GM23338 (cell line): ENCODE results near the gene COL4A1. TPM values are rescaled to one million over a fixed set of nuclear protein-coding genes. Genes with fewer than 3 reads are reported as not detected.

ENCODE experiments used
- ATAC-seq: fragments of 200-7000 bp; cut with Tn5 transposase; 3 replicates; pipeline ENCODE4 v1.9.1; 2020
- DNase-seq: peaks from one replicate; pipeline ENCODE4 v3.0.0-alpha.2; 2015; ENCODE audit warnings: low spot score
- H2AFZ ChIP-seq: fragments of 200-600 bp; sonication (generic); 2 replicates; pipeline ENCODE4 v1.8.0; 2016; ENCODE audit warnings: antibody characterized with exemption, mild to moderate bottlenecking, moderate library complexity
- H3F3A ChIP-seq: fragments of 200-600 bp; sonication (generic); replicated peaks from 2 replicates; pipeline ENCODE4 v1.8.0; 2017; ENCODE audit warnings: antibody characterized with exemption, mixed run types, low read depth
- H3K27ac ChIP-seq: fragments of 200-600 bp; sonication (generic); 2 replicates; pipeline ENCODE4 v1.6.1; 2016; ENCODE audit warnings: low read depth
- H3K27me3 ChIP-seq: fragments of 200-600 bp; sonication (generic); 2 replicates; pipeline ENCODE4 v1.8.0; 2016; ENCODE audit warnings: mild to moderate bottlenecking, mixed run types, moderate library complexity; ENCODE audit not compliant: insufficient read depth
- H3K36me3 ChIP-seq: fragments of 200-600 bp; sonication (generic); 2 replicates; pipeline ENCODE4 v1.8.0; 2016; ENCODE audit warnings: mild to moderate bottlenecking; ENCODE audit not compliant: insufficient read depth
- H3K4me1 ChIP-seq: fragments of 200-600 bp; sonication (generic); 2 replicates; pipeline ENCODE4 v1.8.0; 2016; ENCODE audit warnings: mild to moderate bottlenecking, moderate library complexity; ENCODE audit not compliant: insufficient read depth
- H3K4me2 ChIP-seq: fragments of 200-600 bp; sonication (generic); 2 replicates; pipeline ENCODE4 v1.7.1; 2017; ENCODE audit warnings: mixed run types
- H3K4me3 ChIP-seq: fragments of 200-600 bp; sonication (generic); 2 replicates; pipeline ENCODE4 v1.6.1; 2016; ENCODE audit warnings: mixed run types
- H3K79me2 ChIP-seq: fragments of 200-600 bp; sonication (generic); replicated peaks from 2 replicates; pipeline ENCODE4 v1.8.0; 2017; ENCODE audit warnings: mild to moderate bottlenecking; ENCODE audit not compliant: insufficient read depth
- H3K9me2 ChIP-seq: fragments of 200-600 bp; sonication (generic); 2 replicates; pipeline ENCODE4 v1.8.0; 2017; ENCODE audit not compliant: insufficient read depth
- H4K20me1 ChIP-seq: fragments of 200-600 bp; sonication (generic); replicated peaks from 2 replicates; pipeline ENCODE4 v1.8.0; 2017; ENCODE audit warnings: mild to moderate bottlenecking; ENCODE audit not compliant: insufficient read depth
- H3K27ac Mint-ChIP-seq: 2 replicates; pipeline ENCODE4 v1.8.0; 2020; ENCODE audit warnings: inconsistent platforms, mild to moderate bottlenecking, moderate library complexity, mixed read lengths
- H3K27me3 Mint-ChIP-seq: 3 replicates; pipeline ENCODE4 v1.8.0; 2022; ENCODE audit warnings: low read depth, mild to moderate bottlenecking, moderate library complexity, mixed read lengths, inconsistent platforms; ENCODE audit not compliant: insufficient read depth, poor library complexity
- H3K36me3 Mint-ChIP-seq: 3 replicates; pipeline ENCODE4 v1.8.0; 2021; ENCODE audit warnings: low read depth, mild to moderate bottlenecking, inconsistent platforms, moderate library complexity, mixed read lengths
- H3K4me1 Mint-ChIP-seq: 3 replicates; pipeline ENCODE4 v1.8.0; 2020; ENCODE audit warnings: mild to moderate bottlenecking, inconsistent platforms, mixed read lengths
- H3K4me3 Mint-ChIP-seq: 3 replicates; pipeline ENCODE4 v1.8.0; 2021; ENCODE audit warnings: moderate library complexity, mild to moderate bottlenecking, inconsistent platforms, mixed read lengths
- H3K9me3 Mint-ChIP-seq: 3 replicates; pipeline ENCODE4 v1.8.0; 2020; ENCODE audit warnings: moderate library complexity, mild to moderate bottlenecking, inconsistent platforms, mixed read lengths
- CTCF ChIP-seq, 2 experiments: fragments of 200-600 bp in 1 of 2; sonication (generic) in 1 of 2; conservative IDR thresholded peaks; 2 replicates each; pipeline versions ENCODE4 v1.5.1 to v1.6.1; 2016 to 2017; ENCODE audit warnings: antibody characterized with exemption in 2 of 2, low read depth in 2 of 2, mild to moderate bottlenecking in 2 of 2, moderate library complexity in 1 of 2
- ETS1 ChIP-seq: IDR thresholded peaks from 2 replicates; pipeline ENCODE4 v1.6.1; 2016; ENCODE audit warnings: antibody characterized with exemption
- EZH2 ChIP-seq: fragments of 200-600 bp; sonication (generic); IDR thresholded peaks from one replicate; pipeline ENCODE4 v1.8.0; 2017; ENCODE audit warnings: antibody characterized with exemption, mild to moderate bottlenecking, low read depth; ENCODE audit not compliant: unreplicated experiment
- JUNB ChIP-seq: IDR thresholded peaks from one replicate; pipeline ENCODE4 v1.6.1; 2016; ENCODE audit warnings: antibody characterized with exemption; ENCODE audit not compliant: unreplicated experiment
- NANOG ChIP-seq: IDR thresholded peaks from 2 replicates; pipeline ENCODE4 v1.6.1; 2016; ENCODE audit warnings: antibody characterized with exemption, borderline replicate concordance
- POLR2AphosphoS5 ChIP-seq: IDR thresholded peaks from 2 replicates; pipeline ENCODE4 v1.6.1; 2016; ENCODE audit warnings: antibody characterized with exemption, low read depth
- REST ChIP-seq: IDR thresholded peaks from one replicate; pipeline ENCODE4 v1.6.1; 2018; ENCODE audit warnings: antibody characterized with exemption; ENCODE audit not compliant: unreplicated experiment
- STAT1 ChIP-seq: IDR thresholded peaks from one replicate; pipeline ENCODE4 v1.6.1; 2016; ENCODE audit warnings: antibody characterized with exemption; ENCODE audit not compliant: unreplicated experiment
- ZNF114 ChIP-seq: fragments of 250-450 bp; sonication (Bioruptor Pico); IDR thresholded peaks from 2 replicates; pipeline ENCODE4 v1.5.0; 2020; ENCODE audit warnings: mild to moderate bottlenecking, moderate library complexity
- ZNF462 ChIP-seq: fragments of 250-450 bp; sonication (Bioruptor Pico); IDR thresholded peaks from 2 replicates; pipeline ENCODE4 v1.5.0; 2020; ENCODE audit warnings: mild to moderate bottlenecking, moderate library complexity
- polyA plus RNA-seq: library from polyadenylated mRNA; unstranded; fragments of >200 nt; fragmentation: Nextera tagmentation; extraction: Ambion mirVana; gene quantifications from 2 replicates; pipeline ENCODE4 v1.2.1, GENCODE V29; 2016
- total RNA-seq: library from RNA; depleted of rRNA; stranded (reverse); fragments of >200 nt; shearing (Covaris generic); gene quantifications from 2 replicates; pipeline ENCODE4 v1.2.3, GENCODE V29; 2014

The COL4A1 gene
- total and polyA plus RNA-seq, 2 experiments from 2014 or later: 39.1 to 110 TPM

GRCh38 chr13:110289174-110289573, 17.8 kb downstream of the COL4A1 start (continued):
- TF ChIP-seq ETS1: no peak
- no peak for TF ChIP-seq STAT1
- no peak for TF ChIP-seq EZH2
- TF ChIP-seq REST: no peak

GRCh38 chr13:110286833-110287819, 19.8 kb downstream of the COL4A1 start:
- DNase-seq (no peak), ATAC-seq (no peak)
- no peak overlapping the region for H2AFZ ChIP-seq
- H3K27me3 Mint-ChIP-seq: peaks cover 8% of the 10 kb centered on the region
- H3K4me2 ChIP-seq: no peak overlapping the region
- H3K36me3 ChIP-seq: no peaks in the 10 kb centered on the region
- no peaks in the 10 kb centered on the region for H4K20me1 ChIP-seq
- H3K27ac Mint-ChIP-seq: no peak overlapping the region; the same call in 1 of the 2 replicates
- no peak overlapping the region for H3K4me3 ChIP-seq
- no peak overlapping the region for H3K27ac ChIP-seq
- peaks cover 6% of the 10 kb centered on the region; the same call in 2 of the 3 replicates for H3K36me3 Mint-ChIP-seq
- peaks cover 1% of the 10 kb centered on the region for H3K79me2 ChIP-seq
- H3F3A ChIP-seq: no peaks in the 10 kb centered on the region
- H3K4me3 Mint-ChIP-seq: no peak overlapping the region
- no peaks in the 10 kb centered on the region; the same call in 2 of the 3 replicates for H3K9me3 Mint-ChIP-seq
- H3K4me1 ChIP-seq: no peaks in the 10 kb centered on the region
- no peaks in the 10 kb centered on the region for H3K27me3 ChIP-seq
- H3K4me1 Mint-ChIP-seq: peaks cover 5% of the 10 kb centered on the region; the same call in 1 of the 3 replicates
- no peaks in the 10 kb centered on the region for H3K9me2 ChIP-seq
- TF ChIP-seq NANOG (no peak), STAT1 (no peak), POLR2AphosphoS5 (no peak), ZNF114 (CRISPR knock-in tag) (no peak), JUNB (no peak), ZNF462 (CRISPR knock-in tag) (no peak), CTCF (conservative IDR thresholded peaks at IDR 0.05; ENCODE audit: low read depth in 2 of 2) (no peak), EZH2 (no peak)
